Right lobe of liver (tissue), 4 donors: ENCODE results near the gene ATF3.

Experiments
- POLR2A ChIP-seq: fragments of 450-650 bp; IDR thresholded peaks from one replicate; pipeline ENCODE4 v1.6.1; 2017; ENCODE audit warnings: antibody characterized with exemption, mild to moderate bottlenecking
- TF ChIP-seq, protein P1 (sequence below), 4 donors: fragments of 200-600 bp in 3 of 4; fragments of 450-650 bp in 1 of 4; IDR thresholded peaks; one replicate each; pipeline versions ENCODE4 v1.5.1 to v1.8.0; 2016 to 2022; ENCODE audit warnings: antibody characterized with exemption in 4 of 4, mild to moderate bottlenecking in 2 of 4
- donor health status: DM: no; HTN: no; CAD: no.
- donor health status: DM: no; HTN: no; CAD: no.
- donor health status: DM: no; HTN: yes; CAD: no.

DNA sequence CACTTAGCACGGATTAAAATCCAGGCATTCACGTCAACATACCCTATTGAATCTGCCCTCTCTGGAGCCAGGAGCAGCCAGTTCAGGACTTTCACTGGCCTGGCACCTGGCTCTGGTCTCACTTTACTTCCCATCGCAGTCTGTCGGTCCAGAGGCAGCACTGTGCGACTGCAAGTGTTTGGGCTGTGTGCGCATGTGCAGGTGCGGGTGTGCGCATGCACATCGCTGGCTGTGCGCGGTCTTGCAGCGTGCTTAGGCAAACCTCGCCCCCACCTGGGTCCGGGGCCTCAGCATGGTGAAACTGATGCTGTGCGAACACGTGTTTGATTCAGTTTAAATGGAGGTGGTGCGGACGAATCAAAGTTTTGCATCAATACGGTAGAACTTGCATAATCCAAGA, 38.0 kb downstream of the ATF3 start:
- TF ChIP-seq, protein P1, sequence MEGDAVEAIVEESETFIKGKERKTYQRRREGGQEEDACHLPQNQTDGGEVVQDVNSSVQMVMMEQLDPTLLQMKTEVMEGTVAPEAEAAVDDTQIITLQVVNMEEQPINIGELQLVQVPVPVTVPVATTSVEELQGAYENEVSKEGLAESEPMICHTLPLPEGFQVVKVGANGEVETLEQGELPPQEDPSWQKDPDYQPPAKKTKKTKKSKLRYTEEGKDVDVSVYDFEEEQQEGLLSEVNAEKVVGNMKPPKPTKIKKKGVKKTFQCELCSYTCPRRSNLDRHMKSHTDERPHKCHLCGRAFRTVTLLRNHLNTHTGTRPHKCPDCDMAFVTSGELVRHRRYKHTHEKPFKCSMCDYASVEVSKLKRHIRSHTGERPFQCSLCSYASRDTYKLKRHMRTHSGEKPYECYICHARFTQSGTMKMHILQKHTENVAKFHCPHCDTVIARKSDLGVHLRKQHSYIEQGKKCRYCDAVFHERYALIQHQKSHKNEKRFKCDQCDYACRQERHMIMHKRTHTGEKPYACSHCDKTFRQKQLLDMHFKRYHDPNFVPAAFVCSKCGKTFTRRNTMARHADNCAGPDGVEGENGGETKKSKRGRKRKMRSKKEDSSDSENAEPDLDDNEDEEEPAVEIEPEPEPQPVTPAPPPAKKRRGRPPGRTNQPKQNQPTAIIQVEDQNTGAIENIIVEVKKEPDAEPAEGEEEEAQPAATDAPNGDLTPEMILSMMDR (IDR thresholded peaks at IDR 0.05) = no peak
- TF ChIP-seq POLR2A = no peak
